Body of pancreas (tissue), 4 donors: ENCODE measurements around the gene TMC1.

ENCODE experiments used
- POLR2A ChIP-seq, 3 donors: fragments of 450-650 bp; IDR thresholded peaks; one replicate each; pipeline ENCODE4 v1.6.1; 2016; ENCODE audit warnings: antibody characterized with exemption in 3 of 3, mild to moderate bottlenecking in 2 of 3
- TF ChIP-seq, protein P1 (sequence below), 7 experiments: fragments of 450-650 bp in 4 of 7; fragments of 200-600 bp in 3 of 7; sonication (generic) in 3 of 7; IDR thresholded peaks; one replicate each; pipeline ENCODE4 v1.5.1; 2016 to 2019; ENCODE audit warnings: antibody characterized with exemption in 7 of 7

DNA sequence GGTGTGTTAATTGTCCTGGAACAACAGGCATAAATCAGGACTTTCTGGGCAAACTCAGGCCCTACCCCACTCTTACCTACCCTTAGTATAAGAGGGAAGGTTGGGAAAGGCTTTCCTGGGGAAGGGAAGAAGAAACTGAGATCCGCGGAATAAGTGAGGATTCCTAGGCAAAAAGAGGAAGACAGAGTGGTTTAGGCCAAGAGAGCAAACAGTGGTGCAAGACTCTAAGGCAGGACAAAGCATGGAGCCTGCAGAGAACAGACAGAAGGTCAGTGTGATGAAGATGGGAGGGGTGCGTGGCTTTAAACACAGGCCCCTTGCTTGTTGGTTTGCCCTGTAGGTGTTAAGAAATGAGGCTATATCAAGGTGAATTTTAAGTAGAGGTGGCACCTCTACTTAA lies 69.4 kb downstream of the TMC1 start:
- TF ChIP-seq, protein P1, sequence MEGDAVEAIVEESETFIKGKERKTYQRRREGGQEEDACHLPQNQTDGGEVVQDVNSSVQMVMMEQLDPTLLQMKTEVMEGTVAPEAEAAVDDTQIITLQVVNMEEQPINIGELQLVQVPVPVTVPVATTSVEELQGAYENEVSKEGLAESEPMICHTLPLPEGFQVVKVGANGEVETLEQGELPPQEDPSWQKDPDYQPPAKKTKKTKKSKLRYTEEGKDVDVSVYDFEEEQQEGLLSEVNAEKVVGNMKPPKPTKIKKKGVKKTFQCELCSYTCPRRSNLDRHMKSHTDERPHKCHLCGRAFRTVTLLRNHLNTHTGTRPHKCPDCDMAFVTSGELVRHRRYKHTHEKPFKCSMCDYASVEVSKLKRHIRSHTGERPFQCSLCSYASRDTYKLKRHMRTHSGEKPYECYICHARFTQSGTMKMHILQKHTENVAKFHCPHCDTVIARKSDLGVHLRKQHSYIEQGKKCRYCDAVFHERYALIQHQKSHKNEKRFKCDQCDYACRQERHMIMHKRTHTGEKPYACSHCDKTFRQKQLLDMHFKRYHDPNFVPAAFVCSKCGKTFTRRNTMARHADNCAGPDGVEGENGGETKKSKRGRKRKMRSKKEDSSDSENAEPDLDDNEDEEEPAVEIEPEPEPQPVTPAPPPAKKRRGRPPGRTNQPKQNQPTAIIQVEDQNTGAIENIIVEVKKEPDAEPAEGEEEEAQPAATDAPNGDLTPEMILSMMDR (IDR thresholded peaks at IDR 0.05), result no peak
- no peak for TF ChIP-seq POLR2A (IDR thresholded peaks at IDR 0.05)
